HG03280 (cell line): Measurements from ENCODE around the gene GZMB.
"Not testable (repeated sequence)": the region's sequence is repeated elsewhere in the genome, so short reads cannot be mapped to it uniquely, and the experiment has no call there.

Experiments
- ATAC-seq: cut with Tn5 transposase; IDR thresholded peaks from one replicate; pipeline ENCODE4 v1.9.1; 2021; ENCODE audit warnings: mild to moderate bottlenecking, moderate library complexity; ENCODE audit not compliant: unreplicated experiment

GZMB gene, protein sequence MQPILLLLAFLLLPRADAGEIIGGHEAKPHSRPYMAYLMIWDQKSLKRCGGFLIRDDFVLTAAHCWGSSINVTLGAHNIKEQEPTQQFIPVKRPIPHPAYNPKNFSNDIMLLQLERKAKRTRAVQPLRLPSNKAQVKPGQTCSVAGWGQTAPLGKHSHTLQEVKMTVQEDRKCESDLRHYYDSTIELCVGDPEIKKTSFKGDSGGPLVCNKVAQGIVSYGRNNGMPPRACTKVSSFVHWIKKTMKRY

DNA sequence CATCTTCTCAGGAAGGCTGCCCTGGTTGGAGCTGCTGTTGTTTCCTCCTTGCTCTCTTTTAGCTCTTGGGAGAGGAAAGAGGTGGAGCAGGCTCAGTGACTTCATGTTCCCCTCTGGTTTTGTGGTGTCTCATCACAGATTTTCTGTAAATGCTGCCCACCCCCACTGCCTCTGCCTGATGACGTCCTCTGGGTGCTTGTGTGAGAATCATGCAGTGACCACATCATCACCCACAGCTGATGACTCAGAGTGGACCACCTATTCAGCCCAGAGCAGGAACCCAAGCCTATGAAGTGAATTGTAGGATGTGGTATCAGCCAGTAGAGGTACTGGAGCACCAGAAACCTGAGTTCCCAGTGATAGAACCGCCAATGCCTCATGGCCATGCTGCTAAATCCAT lies at the start of gene GZMB:
Gene GZMB (minus strand): TSS at position 33 of the 400 bp plus-strand sequence. CDS start 30 bp downstream, at position 3.
- no peak for ATAC-seq

GRCh38 chr14:24681056-24681455 lies 47.1 kb upstream of the GZMB start:
- no peak for ATAC-seq

DNA sequence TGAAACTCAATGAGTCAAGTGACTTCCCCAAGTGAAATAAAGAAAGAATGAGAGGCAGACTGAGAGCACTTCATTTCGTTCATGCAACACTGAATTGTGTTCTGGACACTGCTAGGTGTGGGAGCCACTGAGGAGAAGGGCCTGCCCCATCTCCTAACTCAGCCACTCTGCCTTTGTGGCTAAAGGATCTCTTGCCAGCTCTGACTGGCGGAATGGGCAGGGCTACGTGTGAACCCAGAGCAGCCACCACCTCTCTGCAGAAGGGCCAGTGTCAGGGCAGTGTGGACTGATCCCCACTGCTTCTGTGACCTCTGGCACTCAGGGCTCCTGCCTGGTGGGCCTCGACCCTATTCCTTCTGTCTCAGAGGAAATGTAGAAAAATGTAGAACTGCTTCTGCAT lies 46.5 kb upstream of the GZMB start:
- ATAC-seq, result no peak

DNA sequence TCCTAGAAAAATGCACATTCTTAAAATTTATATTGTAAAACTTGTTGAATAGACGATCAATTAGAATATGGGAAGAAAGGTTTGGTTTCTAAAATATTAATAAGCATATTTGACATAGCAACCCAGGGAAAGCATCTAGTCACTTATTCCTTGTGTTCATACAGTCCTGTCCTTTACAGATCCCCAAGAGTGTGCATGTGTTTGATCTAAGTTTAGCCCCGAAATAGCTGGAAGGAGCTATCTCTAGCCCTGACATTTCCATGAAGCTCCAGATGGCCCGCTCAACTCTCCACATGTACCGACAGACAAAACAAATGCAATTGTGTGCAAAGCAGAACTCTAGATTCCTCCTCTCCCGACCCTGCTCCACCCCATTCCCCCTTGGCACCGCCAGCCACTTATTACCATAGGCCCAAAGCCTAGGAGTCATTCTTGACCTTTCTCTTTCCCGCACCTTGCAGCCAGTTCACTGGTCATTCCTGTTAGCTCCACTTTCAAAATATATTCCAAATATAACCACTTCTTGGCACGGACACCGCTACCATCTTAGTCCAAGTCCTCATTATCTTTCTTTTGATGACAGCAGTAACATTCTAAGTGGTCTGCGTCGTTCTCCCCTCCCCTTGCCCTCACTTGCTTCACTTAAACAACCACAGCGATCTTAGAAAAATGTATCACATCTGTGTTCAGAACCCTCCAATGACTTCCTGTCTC lies 45.4 kb upstream of the GZMB start:
- no peak for ATAC-seq

DNA sequence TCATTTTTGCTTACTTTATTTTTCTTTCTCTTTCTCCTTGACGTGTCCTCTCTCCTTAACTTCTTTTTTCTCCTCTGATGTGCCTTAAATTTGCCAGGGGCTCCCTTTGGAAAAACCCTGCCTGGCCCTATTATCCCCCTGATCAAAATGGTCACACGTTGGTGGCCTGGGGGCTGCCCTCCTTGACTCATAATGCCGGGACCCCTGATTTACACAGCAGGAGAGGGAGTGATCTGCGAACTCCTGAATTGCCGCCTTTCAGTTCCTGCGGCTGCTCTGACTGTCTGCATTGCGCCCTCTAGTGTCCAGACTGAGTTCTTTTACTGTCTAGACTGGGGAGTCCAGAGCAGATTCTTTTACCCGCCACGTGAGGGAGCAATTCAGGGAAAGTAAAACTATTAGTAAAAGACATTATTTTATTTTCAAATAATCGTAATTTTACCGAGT lies 44.8 kb upstream of the GZMB start:
- peak; percentile 83 for ATAC-seq

DNA sequence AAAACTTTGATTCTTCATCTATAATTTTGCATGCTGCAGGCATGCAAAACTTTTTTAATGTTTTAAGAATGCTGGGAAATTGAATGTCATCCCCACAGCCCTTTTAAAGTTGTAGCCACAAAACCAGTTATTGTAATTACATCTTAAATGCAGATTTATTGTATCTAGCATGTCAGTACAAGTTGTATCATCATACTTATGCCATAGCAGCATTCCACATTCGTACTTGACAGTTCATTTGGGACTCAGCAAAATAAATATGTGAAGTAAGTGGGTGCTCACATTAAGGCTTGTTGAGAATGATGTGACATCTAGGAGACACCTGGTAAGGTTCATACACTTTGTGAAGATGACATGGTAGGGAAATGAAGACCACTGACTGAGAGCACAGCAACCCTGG lies 44.0 kb upstream of the GZMB start:
- no peak for ATAC-seq

DNA sequence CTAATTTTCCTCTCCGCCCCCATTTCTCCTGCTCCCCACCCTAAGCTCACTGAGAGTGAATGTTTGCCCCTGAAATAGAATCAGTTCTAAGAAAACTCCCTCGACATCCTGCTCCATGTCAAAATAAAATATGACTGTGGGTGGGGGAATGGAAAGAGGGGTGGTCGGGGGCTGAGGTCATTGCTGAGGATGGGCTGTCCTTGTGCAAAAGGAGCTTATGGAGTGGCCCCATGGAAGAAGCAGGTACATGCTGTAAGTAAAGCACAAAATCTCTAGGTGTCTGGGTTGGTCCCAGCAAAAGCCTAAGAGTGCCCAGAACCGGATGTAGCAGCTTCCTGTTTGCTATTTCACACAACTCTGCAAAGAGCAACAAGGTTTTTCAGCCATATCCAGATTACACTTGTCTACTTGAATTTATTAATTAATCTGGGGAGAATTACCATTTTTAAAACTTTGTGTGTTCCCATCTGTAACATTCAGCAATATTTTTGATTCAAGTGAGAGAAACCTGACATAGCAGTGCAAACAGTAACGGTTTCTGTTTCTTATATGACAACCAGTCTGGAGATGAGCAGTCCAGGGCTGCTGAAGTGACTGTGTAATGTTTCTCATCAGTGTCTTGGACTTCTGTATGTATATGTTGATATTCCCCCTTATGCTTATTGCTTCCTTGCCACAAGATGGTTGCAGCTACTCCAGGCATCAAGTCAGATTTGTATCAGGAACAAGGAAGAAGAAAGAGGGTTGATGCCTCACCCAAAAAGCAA lies 40.4 kb upstream of the GZMB start:
- ATAC-seq, result peak; percentile 53

- ATAC-seq, result peak; percentile 59
Measured at GRCh38 chr14:24673534-24674203, 39.7 kb upstream of the GZMB start.

- ATAC-seq, result peak; percentile 56
Measured at GRCh38 chr14:24673059-24673458, 39.1 kb upstream of the GZMB start.

- no peak for ATAC-seq
Measured at GRCh38 chr14:24670594-24670993, 36.6 kb upstream of the GZMB start.

GRCh38 chr14:24669651-24670050 lies 35.7 kb upstream of the GZMB start:
- ATAC-seq, result no peak

DNA sequence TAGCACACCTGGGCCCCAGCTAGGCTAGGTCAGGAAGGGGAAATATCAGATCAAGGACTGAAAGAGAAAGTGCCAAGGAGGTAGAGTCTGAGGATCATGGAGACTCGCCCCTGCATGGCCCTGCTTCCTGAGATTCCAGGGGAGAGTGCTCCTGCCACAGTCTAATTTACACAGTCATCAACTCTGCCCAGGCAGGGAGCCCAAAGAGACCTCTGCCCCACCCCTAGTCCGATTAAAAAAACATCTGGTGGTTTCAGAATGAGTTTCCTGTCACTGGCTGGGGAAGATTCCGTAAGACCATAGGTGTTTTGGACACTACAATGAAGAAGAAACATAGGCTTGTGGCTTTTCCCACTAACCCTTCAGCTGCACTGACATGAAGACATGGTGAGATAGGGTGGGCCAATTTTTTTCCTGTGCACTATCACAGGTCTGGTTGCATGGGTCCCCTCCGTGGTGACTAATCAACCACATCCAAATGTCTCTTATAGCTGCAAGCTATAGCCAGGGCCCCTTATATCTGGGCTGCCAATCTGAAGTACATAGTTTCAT lies 31.5 kb upstream of the GZMB start:
- peak; percentile 96 for ATAC-seq

GRCh38 chr14:24664366-24664765 lies 30.4 kb upstream of the GZMB start:
- ATAC-seq, result no peak

DNA sequence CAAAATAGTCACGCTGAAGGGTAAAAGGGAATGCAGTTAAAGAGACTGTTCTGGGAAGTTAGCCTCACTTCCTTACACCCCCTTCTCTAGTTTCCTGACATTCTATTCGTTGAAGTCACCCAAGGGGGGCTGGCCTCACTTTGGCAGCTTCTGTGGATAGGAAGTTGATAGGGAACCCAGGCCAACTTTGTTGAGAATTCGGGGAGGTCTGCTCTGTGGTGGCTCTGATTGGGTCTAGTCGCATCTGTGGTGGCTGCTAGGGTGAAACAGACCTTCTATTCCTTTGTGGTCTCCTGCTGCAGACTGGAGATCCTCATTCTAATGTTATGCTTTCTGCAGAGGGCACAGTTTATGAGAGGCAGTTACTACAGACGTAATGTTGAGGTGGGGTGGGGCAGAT lies 28.8 kb upstream of the GZMB start:
- no peak for ATAC-seq

- ATAC-seq, result no peak
Measured at GRCh38 chr14:24659916-24660570, 26.1 kb upstream of the GZMB start.

GRCh38 chr14:24648361-24648760 lies 14.4 kb upstream of the GZMB start:
- not testable (repeated sequence) for ATAC-seq

- ATAC-seq, result no peak
Measured at GRCh38 chr14:24639905-24640304, 5.9 kb upstream of the GZMB start.

DNA sequence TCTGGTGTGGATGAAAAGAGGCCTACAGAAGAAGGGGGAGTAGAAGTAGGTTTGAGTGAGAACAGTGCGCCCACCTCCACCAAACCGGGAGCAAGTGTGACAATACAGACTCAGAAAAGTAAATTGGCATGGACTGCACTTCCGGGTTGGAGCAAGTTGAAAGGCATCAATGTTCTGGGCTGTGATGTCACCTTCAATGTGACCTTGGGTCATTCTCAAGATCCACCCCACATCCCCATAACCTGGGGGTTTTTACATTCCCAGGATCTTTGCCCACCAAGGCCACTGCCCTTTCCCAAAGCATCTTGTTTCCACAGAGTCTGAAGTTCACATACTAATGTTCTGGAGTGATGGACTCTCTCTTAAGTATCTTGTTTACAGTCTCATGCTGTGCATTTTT lies 5.3 kb upstream of the GZMB start:
- ATAC-seq, result no peak

GRCh38 chr14:24633353-24633752 lies 637 bp downstream of the GZMB start:
- ATAC-seq, result no peak

- ATAC-seq, result no peak
Measured at GRCh38 chr14:24632761-24633160, 1.2 kb downstream of the GZMB start.
